GM10266 (cell line): Measurements from ENCODE around the gene RAB11B.
A peak's percentile ranks its signal among the peaks of the same experiment; 100 is the strongest.
"Not testable (repeated sequence)": the region's sequence is repeated elsewhere in the genome, so short reads cannot be mapped to it uniquely, and the experiment has no call there.

ENCODE experiments used
- DNase-seq: peaks from one replicate; pipeline ENCODE4 v3.0.0; 2012; ENCODE audit errors: extremely low spot score
- TF ChIP-seq, protein P1 (sequence below): IDR thresholded peaks from 2 replicates; pipeline ENCODE4 v1.5.1; 2012; ENCODE audit warnings: mild to moderate bottlenecking, low read depth; ENCODE audit not compliant: control insufficient read depth, insufficient read depth; ENCODE audit errors: missing control alignments

Gene RAB11B

DNA sequence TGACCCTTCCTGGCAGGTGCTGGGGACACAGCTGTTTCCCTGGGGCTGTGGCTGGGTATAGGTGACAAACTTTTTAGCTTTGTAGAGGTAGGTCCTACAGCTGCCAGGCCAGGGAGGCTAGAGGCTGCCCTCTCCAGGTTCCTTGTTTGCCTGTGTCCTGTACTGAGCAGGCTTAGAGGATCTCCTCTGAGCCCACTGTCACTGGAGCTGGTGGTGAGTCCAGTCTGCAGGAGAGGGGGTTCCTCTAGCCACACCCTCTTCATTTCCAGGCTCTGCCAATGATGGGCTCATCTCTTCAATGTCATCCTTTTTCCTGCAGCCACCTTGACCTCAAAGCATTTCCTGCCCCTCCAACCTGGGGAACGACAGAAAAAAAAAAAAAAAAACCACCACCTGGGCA lies 12.6 kb upstream of the RAB11B start:
- TF ChIP-seq, protein P1, sequence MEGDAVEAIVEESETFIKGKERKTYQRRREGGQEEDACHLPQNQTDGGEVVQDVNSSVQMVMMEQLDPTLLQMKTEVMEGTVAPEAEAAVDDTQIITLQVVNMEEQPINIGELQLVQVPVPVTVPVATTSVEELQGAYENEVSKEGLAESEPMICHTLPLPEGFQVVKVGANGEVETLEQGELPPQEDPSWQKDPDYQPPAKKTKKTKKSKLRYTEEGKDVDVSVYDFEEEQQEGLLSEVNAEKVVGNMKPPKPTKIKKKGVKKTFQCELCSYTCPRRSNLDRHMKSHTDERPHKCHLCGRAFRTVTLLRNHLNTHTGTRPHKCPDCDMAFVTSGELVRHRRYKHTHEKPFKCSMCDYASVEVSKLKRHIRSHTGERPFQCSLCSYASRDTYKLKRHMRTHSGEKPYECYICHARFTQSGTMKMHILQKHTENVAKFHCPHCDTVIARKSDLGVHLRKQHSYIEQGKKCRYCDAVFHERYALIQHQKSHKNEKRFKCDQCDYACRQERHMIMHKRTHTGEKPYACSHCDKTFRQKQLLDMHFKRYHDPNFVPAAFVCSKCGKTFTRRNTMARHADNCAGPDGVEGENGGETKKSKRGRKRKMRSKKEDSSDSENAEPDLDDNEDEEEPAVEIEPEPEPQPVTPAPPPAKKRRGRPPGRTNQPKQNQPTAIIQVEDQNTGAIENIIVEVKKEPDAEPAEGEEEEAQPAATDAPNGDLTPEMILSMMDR: no peak
- no peak for DNase-seq

DNA sequence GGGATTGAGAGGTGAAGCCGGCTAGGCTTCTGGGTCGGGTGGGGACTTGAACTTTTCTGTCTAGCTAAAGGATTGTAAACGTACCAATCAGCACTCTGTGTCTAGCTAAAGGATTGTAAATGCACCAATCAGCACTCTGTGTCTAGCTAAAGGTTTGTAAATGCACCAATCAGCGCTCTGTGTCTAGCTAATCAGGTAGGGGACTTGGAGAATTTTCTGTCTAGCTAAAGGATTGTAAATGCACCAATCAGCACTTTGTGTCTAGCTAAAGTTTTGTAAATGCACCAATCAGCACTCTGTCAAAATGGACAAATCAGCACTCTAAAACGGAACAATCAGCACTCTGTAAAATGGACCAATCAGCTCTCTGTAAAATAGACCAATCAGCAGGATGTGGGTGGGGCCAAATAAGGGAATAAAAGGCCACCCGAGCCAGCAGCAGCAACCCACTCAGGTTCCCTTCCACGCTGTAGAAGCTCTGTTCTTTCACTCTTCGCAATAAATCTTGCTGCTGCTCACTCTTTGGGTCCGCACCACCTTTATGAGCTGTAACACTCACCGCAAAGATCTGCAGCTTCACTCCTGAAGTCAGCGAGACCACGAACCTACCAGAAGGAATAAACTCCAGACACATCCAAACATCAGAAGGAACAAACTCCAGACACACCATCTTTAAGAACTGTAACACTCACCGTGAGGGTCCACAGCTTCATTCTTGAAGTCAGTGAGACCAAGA lies 10.8 kb upstream of the RAB11B start:
- DNase-seq: not testable (repeated sequence)

- DNase-seq: not testable (repeated sequence)
Observed at GRCh38 chr19:8384569-8384968, 5.6 kb upstream of the RAB11B start.

- not testable (repeated sequence) for DNase-seq
Observed at GRCh38 chr19:8385103-8385502, 5.1 kb upstream of the RAB11B start.

DNA sequence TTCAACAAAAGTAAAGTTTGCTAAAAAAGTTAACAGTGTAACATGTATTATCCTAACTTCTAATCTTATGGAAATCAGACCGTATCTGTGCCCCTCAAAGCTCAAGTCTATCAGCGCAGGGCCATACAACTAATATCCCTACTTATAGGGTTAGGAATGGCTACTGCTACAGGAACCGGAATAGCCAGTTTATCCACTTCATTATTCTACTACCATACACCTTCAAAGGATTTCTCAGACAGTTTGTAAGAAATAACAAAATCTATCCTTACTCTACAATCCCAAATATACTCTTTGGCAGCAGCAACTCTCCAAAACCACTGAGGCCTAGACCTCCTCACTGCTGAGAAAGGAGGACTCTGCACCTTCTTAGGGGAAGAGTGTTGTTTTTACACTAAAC lies 4.6 kb upstream of the RAB11B start:
- DNase-seq: not testable (repeated sequence)

- not testable (repeated sequence) for DNase-seq
Observed at GRCh38 chr19:8386419-8386818, 3.7 kb upstream of the RAB11B start.

DNA sequence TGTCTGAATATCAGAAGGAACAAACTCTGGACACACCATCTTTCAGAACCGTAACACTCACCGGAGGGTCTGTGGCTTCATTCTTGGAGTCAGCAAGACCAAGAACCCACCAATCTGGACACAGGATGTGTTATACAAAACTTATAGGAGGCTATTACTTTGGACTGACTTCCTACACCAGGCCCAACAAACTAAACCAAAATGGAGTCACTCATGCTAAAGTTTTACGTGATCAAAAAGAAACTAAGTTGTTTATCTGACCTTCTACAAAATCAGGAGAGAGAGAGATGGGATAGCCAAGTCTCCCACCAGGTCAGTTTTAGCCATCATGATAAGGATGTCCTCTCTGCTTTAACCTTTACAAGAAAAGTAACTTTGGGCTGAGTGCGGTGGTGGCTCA lies 3.2 kb upstream of the RAB11B start:
- no peak for DNase-seq
- TF ChIP-seq, protein P1: no peak

- TF ChIP-seq, protein P1: no peak
- DNase-seq: no peak
Observed at GRCh38 chr19:8387688-8388611, 2.2 kb upstream of the RAB11B start.

GRCh38 chr19:8388612-8388958 lies 1.6 kb upstream of the RAB11B start:
- no peak for DNase-seq
- TF ChIP-seq, protein P1: no peak

- TF ChIP-seq, protein P1: no peak
- peak; percentile 95 for DNase-seq
Observed at GRCh38 chr19:8390617-8390981, 439 bp downstream of the RAB11B start.
